CD4-positive, alpha-beta T cell treated with Interleukin-15 for 1 hour (primary cell): ENCODE measurements around the gene E2F6.
A peak's percentile ranks its signal among the peaks of the same experiment; 100 is the strongest.

Source experiments
- DNase-seq: peaks from one replicate; pipeline ENCODE4 v3.0.0-alpha.2; 2020

Gene E2F6

GRCh38 chr2:11465485-11466306 is at the start of gene E2F6:
TSS of gene E2F6 (minus strand) at chr2:11466161. CDS start at chr2:11465879, 282 bp downstream.
- DNase-seq = peak; percentile 85

GRCh38 chr2:11515490-11515981 is 49.6 kb upstream of the E2F6 start:
- DNase-seq = no peak

- no peak for DNase-seq
These were observed 48.9 kb upstream of the E2F6 start for GRCh38 chr2:11514904-11515303.

- DNase-seq = no peak
These were observed 48.2 kb upstream of the E2F6 start for GRCh38 chr2:11514081-11514730.

DNA sequence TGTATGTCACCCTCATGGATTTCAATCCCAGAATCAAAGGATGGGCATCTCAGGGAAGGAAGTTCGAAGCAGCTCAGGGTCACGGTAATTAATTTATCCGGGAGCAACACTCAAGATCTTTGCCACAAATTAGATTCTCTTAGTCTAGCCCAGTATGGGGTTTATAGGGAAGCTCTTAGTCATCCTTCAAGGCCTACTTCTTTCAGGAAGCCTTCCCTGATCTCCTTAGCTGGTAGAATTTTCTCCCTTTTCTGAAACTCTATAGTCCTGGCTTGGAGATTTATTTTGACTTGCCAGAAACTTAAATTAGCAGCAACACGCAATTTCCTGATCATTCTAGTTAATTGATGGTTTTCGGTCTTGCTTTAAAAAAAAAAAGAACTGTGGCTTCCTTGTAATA is 47.4 kb upstream of the E2F6 start:
- no peak for DNase-seq

- DNase-seq = no peak
These were observed 46.5 kb upstream of the E2F6 start for GRCh38 chr2:11512431-11512830.

- DNase-seq = no peak
These were observed 43.8 kb upstream of the E2F6 start for GRCh38 chr2:11509657-11510360.

DNA sequence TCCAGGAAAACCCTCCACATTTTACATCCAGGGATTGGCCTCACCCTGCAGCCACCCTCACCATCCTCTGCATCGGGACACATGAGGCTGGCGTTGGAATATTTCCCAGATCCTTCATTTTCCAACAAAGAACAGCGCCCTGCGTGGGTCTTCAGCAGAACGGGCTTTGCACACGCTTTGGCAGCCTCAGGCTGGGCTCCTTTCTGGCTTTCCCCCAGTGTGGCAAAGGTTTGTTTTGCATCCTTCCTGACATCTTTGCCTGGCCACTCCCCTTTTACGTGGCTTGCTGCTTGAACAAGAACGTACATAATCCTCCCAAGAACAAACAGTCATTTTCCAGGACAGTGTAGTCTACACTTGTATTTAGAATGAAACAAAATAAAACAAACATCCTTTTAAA is 42.3 kb upstream of the E2F6 start:
- DNase-seq = no peak

- no peak for DNase-seq
These were observed 41.6 kb upstream of the E2F6 start for GRCh38 chr2:11507517-11507916.

GRCh38 chr2:11506611-11506969 is 40.6 kb upstream of the E2F6 start:
- no peak for DNase-seq

GRCh38 chr2:11505652-11506610 is 40.0 kb upstream of the E2F6 start:
- DNase-seq = no peak

GRCh38 chr2:11503354-11503927 is 37.5 kb upstream of the E2F6 start:
- DNase-seq = no peak

- DNase-seq = no peak
These were observed 36.9 kb upstream of the E2F6 start for GRCh38 chr2:11502740-11503292.

GRCh38 chr2:11500702-11501303 is 34.8 kb upstream of the E2F6 start:
- DNase-seq = no peak

- no peak for DNase-seq
These were observed 33.3 kb upstream of the E2F6 start for GRCh38 chr2:11499081-11499743.

GRCh38 chr2:11498543-11499034 is 32.6 kb upstream of the E2F6 start:
- no peak for DNase-seq

- DNase-seq = no peak
These were observed 30.1 kb upstream of the E2F6 start for GRCh38 chr2:11495844-11496681.

DNA sequence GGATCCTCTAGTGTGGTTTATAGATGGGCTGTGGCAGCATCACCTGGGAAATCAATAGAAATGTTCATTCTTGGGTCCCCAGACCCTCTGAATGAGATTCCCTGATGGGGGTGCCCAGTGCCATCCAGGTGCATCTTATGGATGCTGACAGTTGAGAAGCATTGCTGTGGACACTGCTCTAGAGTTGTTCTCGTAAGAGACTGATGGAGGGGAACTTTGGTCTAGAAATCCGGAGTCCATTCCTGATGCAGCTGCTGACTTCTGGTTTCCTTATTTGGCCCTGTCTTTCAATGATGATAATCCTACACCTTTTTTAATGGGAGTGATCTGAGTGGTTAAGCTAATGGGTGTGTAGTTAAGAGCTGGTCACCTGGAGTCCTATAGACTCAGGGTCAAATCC is 28.3 kb upstream of the E2F6 start:
- DNase-seq = no peak

GRCh38 chr2:11493282-11493681 is 27.3 kb upstream of the E2F6 start:
- no peak for DNase-seq

- DNase-seq = no peak
These were observed 26.8 kb upstream of the E2F6 start for GRCh38 chr2:11492720-11493119.
